ENCODE data around the gene FKBP6.
"Not testable (repeated sequence)": the region's sequence is repeated elsewhere in the genome, so short reads cannot be mapped to it uniquely, and the experiment has no call there.

Gene FKBP6

DNA sequence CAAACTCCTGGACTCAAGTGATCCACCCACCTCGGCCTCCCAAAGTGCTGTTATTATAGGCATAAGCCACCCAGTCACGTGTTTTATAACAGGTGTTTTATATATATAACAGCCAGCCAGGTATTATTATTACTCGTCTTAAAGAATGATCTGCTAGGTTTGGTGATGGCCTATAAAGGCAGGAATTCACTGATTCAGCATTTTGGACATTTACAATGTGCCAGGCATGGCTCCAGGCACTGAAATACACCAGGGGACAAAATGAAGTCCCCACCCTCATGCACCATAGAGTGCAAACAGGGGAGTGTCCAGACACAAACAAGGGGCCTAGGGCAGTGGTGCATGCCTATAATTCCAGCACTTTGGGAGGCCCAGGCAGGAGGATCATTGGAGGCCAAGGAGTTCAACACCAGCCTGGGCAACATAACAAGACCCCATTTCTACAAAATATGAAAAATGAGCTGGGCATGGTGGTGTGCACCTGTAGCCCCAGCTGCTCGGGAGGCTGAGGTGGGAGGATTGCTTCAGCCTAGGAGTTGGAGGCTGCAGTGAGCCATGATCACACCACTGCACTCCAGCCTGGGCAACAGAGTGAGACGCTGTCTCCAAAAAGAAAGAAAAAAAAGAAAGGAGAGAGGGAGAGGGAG lies 4.4 kb upstream of the FKBP6 start:
- in situ Hi-C loops (cut with HindIII; ENCODE audit: low sequenced_read_pairs): not testable (repeated sequence)

DNA sequence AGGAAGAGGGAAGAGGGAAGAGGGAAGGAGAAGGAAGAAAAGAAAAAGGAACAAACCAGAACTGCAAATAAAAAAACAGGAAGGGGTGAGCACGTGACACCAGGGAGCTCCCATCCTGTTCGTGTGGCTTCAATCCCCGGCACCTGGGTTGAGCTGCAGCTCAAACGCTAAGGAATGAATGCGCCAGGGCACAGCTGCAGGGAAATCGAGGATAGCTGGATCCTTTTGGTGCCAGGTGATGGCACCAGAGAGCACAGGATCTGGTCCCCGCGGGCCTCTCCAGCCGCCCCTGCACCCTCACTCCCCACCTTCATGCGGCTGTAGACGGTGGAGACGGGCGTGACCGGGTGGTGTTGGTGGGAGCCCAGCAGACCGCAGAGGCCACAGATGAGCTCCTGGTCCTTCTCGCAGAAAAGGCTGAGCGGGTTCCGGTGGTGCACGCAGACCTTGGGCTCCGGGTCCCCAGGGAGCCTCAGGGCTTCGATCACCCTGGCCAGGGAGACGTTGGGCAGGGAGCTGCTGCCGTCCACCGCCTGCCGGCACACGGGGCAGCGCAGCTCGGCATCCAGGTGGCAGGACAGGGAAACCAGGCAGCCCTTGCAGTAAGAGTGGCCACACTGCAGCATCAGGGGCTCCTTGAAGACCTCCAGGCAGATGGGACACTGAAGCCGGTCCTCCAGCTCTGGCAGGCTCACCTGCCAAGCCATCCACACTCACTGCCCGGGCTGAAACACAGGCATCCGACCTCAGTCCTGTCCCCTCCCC lies 3.7 kb upstream of the FKBP6 start:
- in situ Hi-C loops (cut with HindIII; ENCODE audit: low sequenced_read_pairs): not testable (repeated sequence)

DNA sequence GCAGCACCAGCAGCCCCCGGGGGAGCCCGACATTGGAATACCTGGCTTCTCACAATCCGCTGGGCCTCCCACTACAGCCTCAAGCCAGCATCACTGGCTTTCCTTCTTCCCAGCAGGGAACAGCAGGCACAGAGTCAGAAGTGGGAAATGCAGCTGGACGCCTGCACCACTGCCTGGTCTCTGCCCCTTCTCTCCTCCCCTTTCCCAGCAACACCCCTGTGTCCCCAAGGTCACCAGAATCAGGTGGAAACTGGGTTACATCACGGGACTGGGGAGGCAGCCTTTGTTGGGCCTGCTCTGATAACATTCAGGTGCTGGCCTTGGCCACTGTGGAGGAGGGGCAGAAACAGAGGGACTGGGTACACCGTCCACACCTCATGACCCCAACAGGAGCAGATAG lies 2.5 kb upstream of the FKBP6 start:
- in situ Hi-C loops (cut with HindIII; ENCODE audit: low sequenced_read_pairs): not testable (repeated sequence)

DNA sequence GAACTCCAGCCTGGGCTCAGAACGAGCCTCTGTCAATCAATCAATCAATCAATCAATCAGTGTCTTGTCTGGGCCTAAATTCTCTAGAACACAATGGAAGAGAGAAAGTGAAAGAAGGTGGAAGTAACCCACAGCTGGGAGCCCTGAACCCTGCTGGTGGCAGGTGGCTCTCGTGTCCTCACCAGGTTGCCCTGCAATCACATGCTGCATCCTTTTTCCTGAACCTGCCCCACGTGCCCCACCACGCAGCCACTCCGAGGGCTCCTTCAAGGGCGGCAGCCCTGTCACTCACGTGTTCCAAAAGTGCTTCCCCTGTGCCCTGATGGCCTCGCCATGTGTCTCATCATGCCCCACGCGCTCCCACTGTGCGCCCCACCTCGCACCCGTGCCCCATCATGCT lies 512 bp upstream of the FKBP6 start:
- in situ Hi-C loops (cut with HindIII; ENCODE audit: low sequenced_read_pairs): not testable (repeated sequence)

DNA sequence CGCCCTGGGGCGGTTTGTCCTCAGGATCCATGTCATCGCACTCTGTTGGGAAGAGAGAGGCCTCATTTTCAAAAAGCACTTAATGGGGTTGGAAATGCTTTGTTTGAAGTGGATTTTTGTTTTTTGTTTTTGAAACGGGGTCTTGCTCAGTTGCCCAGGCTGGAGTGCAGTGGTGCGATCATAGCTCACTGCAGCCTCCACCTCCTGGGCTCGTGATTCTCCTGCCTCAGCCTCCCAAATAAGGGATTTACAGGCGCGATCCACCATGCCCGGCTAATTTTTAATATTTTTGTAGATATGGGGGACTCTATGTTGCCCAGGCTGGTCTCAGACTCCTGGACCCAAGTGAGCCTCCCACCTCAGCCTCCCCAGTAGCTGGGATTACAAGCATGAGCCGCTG lies 735 bp downstream of the FKBP6 start:
- in situ Hi-C loops (cut with HindIII; ENCODE audit: low sequenced_read_pairs): no loop called here

DNA sequence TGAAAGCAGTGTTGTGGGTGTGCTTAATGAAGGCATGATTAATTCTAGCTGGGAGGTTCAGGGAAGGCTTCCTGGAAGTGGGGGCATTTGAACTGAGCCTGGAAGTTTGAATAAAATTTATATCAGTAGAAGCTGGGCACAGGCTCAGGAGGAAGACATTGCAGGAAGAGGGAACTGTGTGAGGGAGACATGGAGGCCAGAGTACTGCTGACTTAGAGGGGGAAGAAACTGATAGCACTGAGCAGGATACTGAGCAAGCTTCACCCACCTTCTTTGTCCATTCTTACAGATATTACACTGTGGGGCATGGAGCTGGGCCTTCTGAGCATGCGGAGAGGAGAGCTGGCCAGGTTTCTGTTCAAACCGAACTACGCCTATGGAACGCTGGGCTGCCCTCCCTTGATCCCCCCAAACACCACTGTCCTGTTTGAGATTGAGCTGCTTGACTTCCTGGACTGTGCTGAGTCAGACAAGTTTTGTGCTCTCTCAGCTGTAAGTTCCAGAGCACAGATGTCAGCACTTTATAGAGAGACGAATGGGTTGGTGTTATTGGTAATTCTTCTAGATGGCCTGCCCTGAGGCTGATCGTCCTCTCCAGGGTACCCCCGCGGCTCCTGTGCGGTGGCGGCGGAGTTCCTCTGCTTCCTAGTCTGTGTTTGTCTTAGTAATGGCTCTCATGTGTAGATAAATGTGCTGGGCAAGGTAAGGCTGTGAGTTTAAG lies 2.1 kb downstream of the FKBP6 start:
- in situ Hi-C loops (cut with HindIII; ENCODE audit: low sequenced_read_pairs): no loop called here

DNA sequence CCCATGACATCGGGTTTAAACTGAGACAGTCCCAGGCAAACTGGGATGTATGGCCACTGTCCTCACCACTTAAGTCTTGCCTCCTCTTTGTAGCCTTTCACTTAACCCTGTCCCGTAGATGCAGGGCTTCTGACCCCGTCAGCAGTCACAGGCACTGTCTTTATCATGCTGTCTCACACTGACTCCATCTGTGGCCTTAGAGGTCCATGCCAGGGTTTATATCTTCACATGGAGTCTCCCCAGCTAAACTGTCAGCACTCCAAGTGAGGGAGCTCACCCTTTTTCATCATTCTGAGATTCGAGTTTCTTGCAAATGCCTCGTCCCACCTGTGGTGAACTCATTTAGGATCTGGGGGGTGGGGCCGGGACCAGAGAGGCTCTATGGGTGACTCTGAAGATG lies 2.8 kb downstream of the FKBP6 start:
- in situ Hi-C loops (cut with HindIII; ENCODE audit: low sequenced_read_pairs): no loop called here

DNA sequence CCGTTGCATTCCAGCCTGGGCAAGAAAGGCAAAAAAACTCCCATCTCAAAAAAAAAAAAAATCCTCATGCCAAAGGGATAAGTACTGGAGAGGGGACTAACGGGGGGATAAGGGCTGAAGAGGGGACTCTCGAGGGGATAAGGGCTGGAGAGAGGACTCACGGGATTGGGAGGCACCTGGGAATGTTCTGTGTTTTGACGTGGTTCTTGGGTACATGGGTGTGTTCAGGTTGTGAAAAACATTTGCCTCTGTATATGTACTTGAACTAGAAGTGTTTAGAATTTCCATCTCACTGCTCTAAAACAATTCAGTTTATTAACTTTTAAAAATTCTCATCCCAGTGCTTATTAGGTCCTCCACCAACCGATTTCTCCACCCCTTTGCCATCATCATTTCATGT lies 4.5 kb downstream of the FKBP6 start:
- in situ Hi-C loops (cut with HindIII; ENCODE audit: low sequenced_read_pairs): no loop called here

DNA sequence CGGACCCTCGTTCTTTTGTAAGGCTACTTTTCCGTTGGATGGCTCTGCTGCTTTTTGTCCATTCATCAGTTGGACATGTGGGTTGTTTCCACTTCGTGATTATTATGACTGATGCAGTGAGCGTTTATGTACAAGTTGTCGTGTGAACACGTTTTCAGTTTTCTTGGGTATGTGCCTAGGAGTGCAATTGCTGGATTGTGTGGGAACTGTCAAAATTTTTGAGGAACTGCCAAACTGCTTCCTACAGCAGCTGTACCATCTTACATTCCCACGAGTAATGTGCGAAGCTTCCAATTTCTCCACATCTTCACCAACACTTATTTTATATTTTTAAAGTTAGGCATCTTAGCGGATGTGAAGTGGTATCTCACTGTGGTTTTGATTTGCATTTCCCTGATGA lies 10.4 kb downstream of the FKBP6 start:
- in situ Hi-C loops (cut with HindIII; ENCODE audit: low sequenced_read_pairs): no loop called here

DNA sequence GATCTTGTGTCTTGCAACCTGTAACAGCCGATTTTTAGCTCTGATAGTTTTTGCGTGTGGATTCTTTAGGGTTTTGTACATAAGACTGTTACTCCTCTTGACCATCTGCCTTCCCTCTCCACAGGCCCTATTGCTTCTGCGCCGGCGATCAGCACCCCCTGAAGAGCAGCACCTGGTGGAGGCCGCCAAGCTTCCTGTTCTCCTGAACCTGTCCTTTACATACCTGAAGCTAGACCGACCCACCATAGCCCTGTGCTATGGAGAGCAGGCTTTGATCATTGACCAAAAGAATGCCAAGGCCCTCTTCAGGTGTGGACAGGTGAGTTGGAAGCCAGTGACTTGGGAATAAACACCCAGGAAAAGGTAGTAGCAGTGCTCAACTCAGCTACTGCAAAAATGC lies 12.6 kb downstream of the FKBP6 start:
- in situ Hi-C loops (cut with HindIII; ENCODE audit: low sequenced_read_pairs): loop anchor here (10.0 kb wide), 2 partner anchors 94 to 134 kb away; partner anchors contain the start of gene FZD9

DNA sequence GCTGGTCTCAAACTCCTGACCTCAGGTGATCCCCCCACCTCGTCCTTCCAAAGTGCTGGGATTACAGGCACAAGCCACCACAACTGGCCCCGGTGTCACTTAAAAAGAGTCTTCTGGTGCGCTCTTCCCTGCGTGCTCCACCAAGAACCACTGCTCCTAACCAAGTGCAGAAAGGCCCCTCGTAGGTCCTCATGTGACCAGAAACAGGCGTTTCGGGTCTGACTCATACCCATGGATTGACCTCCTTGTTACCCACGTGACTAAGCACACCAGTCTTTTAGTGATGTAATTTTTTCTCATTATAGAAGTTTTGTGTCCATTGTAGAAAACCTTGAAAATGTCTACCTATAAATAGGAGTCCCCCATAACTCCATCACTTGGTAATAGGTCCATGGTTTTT lies 13.9 kb downstream of the FKBP6 start:
- in situ Hi-C loops (cut with HindIII; ENCODE audit: low sequenced_read_pairs): loop anchor here (10.0 kb wide), 2 partner anchors 93 to 133 kb away; partner anchors contain the start of gene FZD9

DNA sequence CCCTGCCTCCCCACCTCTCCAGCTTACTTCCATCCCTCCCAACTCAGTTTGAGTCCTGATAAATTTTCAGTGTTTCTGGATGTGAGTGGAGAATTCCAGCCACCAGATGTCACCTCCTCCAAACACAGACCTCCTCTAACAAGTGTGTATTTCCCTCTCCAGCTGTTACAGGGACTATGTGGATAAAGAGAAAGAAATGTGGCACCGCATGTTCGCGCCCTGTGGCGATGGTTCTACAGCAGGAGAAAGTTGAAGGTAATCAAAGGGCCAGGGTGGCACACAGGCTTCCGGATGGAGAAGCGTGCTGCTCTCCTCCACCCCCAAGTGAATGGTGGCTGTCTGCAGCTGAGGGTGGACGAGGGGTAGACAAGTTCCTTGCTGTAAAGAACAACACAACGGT lies 14.7 kb downstream of the FKBP6 start:
- in situ Hi-C loops (cut with HindIII; ENCODE audit: low sequenced_read_pairs): loop anchor here (10.0 kb wide), 2 partner anchors 92 to 132 kb away; partner anchors contain the start of gene FZD9

DNA sequence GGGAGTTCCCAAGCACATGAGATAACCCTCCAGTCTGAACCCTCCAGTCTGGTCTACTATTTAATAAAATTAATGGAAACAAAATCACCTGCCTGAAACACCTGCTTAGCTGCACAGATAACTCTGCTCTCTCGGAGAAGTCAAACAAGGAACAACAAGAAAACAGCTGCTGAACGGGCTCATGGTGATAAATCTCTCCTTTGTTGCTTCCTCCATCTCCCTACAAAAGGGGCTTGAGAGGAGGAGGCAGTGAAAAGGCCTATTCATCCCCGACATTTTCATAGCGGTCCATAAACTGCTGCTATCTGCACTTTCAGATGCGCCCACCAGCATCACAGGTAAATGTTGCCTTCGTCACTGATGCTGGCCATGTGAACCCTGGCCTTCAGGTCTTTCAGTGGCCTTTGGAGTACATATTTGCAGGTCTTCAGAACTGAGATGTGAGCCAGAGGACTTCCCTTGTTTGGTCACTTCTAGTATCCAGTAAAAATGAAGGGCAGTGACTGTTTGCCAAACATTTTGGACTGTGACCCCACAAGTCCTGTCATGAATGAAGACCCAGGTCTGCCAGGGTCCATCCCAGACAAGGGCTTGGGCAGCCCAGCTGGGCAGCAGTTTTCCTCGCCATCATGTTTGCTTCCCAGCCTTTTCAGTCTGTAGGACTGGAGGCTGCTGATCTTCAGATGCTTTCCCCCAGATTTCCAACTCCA lies 15.9 kb downstream of the FKBP6 start:
- in situ Hi-C loops (cut with HindIII; ENCODE audit: low sequenced_read_pairs): loop anchor here (10.0 kb wide), 2 partner anchors 91 to 131 kb away; partner anchors contain the start of gene FZD9

DNA sequence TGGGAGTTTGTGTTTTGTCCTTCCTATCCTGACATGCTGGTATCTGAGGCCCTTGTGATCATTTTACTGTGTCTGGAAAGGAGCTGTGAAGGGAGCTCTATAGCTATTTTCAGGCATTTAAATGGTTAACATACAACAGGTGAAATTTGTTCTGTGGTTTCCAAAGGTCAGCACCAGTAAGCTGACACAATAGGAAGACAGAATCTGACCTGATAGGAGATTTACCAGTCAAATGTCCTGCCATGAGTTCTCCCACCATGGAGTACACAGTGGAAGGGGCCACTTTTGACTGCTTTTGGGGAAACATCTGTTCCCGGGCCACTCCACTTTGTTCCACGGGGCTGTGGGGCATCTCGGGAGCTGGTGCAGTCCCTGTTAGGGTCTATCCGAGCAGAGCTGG lies 17.6 kb downstream of the FKBP6 start:
- in situ Hi-C loops (cut with HindIII; ENCODE audit: low sequenced_read_pairs): loop anchor here (10.0 kb wide), 2 partner anchors 89 to 129 kb away; partner anchors contain the start of gene FZD9

DNA sequence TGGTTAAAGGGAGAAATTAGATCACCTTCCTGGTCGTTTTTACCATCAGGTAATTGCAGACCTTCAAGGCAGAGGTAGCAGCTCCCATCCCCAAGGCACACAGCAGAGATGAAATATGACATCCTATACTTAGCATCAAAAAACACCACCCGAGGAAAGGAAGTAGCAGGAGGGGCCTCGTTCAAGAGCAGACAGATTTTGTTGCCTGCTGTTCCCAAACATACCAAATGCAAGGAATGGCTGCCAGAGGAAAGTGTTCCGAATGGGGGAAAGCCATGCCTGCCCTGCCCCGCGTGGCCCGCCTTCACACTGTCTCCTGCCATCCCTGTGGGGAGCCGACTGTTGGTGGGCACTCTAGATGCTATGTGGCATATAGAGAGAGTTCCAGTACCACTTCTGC lies 18.0 kb downstream of the FKBP6 start:
- in situ Hi-C loops (cut with HindIII; ENCODE audit: low sequenced_read_pairs): loop anchor here (10.0 kb wide), 2 partner anchors 89 to 129 kb away; partner anchors contain the start of gene FZD9

DNA sequence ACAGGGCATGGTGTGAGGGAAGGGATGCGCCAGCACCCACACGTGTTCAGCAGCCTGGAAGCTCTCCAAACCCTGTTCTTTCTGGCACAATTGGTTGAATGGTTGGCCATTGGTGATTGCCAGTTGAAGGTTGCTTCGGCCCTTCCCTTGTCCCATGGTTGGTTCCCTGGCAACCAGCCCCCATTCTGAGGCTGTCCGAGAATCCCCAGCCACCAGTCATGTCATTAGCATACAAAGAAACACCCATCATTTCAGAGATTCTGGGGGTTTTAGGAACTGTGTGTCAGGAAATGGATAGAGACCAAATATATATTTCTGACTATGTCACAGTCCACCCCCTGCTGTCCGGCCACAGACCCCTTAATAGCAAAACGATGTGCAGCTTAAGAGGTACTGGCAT lies 21.8 kb downstream of the FKBP6 start:
- in situ Hi-C loops (cut with HindIII; ENCODE audit: low sequenced_read_pairs): loop anchor here (10.0 kb wide), 2 partner anchors 85 to 125 kb away; partner anchors contain the start of gene FZD9

DNA sequence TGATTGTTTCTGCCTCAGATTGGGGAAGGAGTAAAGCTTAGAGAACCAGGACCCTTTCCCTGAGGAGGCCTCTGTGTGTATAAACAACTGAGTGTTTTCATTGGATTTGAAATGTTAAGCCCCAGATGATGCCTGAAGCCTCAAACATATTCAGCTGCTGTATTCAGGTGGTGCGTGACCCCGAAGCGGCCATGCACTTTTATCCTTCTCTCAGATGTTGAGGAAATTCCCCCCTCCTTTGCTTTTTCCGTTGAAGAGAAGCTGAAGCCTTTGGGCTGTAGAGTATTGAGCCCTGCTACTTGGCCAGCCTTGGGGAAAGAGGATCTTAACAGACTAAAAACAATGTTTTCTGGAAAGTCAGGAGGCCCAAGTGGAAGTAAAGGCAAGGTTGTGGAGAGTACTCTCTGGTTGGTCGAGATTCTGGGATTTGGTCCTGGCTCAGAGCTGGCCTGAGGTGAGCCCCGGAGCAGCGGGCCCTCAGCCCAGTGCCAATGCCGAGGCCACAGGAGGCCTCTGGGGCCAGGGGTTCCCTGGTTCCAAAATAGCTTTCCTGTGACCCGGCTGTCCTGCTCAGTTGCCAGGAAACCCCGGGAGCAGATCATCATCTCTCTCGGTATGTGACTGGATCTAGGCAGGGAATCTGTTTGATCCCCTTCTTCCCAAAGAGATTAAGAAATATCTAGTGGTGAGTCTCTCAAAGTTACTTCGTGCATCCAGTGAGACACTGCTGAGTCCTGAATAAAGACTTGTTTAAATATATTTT lies 22.5 kb downstream of the FKBP6 start:
- in situ Hi-C loops (cut with HindIII; ENCODE audit: low sequenced_read_pairs): no loop called here

DNA sequence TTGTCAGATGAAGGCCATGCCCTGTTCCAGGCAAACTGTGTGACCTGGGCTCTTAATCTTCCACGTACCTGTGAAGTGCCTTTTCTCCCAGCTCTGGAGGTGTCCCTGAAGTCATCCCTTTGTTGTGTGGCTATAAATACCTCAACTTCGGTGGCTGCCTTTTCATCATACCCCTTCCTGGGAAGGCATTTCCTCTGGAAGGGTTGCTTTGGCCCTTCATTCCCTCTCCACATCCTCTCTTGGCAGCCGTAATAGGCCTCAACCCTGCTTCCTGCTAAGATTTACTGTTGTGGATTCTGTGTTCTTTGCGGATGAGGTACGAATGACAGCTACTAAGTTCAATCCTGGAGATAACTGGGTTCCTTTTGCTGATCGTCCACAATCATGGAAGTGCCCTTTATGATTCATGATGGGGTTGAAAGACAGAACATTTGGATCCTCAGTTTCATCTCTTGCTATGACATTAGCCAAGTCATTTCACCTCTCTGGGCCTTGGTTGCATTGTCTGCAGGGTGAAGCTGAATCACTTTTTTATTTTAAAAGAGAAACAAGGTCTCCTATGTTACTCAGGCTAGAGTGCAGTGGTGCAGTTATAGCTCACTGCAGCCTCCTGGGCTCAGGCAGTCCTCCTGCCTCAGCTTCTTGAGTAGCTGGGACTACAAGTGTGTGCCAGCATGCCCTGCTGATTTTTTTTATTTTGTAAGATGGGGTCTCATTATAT lies 23.6 kb downstream of the FKBP6 start:
- in situ Hi-C loops (cut with HindIII; ENCODE audit: low sequenced_read_pairs): no loop called here

DNA sequence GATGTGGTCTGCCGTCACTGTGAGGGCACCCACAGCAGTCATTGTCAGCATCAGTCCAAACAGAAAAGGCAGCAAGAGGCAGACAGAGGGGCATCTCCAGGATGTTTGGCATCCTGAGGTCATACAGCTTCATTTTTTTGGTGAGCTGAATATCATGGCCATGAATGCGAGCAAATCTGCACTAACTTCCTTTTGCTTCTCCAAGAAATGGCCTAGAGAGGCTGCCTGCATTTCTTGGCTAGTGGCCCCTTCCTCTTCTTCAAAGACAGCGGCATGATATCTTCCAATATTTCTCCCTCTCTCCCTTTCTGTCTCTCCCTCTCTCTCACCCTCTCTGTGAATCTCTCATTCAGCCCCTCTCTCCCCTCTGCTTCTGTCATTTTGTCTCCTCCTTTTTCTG lies 24.8 kb downstream of the FKBP6 start:
- in situ Hi-C loops (cut with HindIII; ENCODE audit: low sequenced_read_pairs): no loop called here

Measured in DLD1 (cell line).